A673 (cell line): ENCODE results near the gene PRKG1. TPM values are rescaled to one million over a fixed set of nuclear protein-coding genes. Genes with fewer than 3 reads are reported as not detected.

ENCODE experiments used
- BruUV-seq: library from RNA; stranded (reverse); fragments of 400-500 nt; replicated peaks from 2 replicates; lab custom pipeline; 2021; lab: Mats Ljungman, UMichigan
- CTCF ChIA-PET: fragments of 300-600 bp; sonication (Branson Sonifier 250); formaldehyde crosslinking; loops from one replicate; lab custom pipeline; 2022; ENCODE audit warnings: antibody characterized with exemption; lab: Charles Lee
- POLR2A ChIA-PET: fragments of 300-600 bp; sonication (Branson Sonifier 250); formaldehyde crosslinking; loops from one replicate; lab custom pipeline; 2022; ENCODE audit warnings: antibody characterized with exemption; ENCODE audit not compliant: low non-redundant PET; lab: Charles Lee
- DNase-seq: peaks from one replicate; pipeline ENCODE4 v3.0.0-alpha.2; 2015; ENCODE audit warnings: low spot score
- H3K27ac ChIP-seq: fragments of 200-600 bp; sonication (generic); 2 replicates; pipeline ENCODE4 v1.5.1; 2016; ENCODE audit warnings: mixed run types, low read depth, mild to moderate bottlenecking, mixed read lengths, antibody characterized with exemption, low read length; ENCODE audit not compliant: poor library complexity, severe bottlenecking
- H3K27me3 ChIP-seq: fragments of 200-600 bp; sonication (generic); replicated peaks from 2 replicates; pipeline ENCODE4 v1.6.1; 2017; ENCODE audit warnings: mixed run types, low read depth, mild to moderate bottlenecking, mixed read lengths, antibody characterized with exemption, low read length; ENCODE audit not compliant: insufficient read depth, poor library complexity
- H3K36me3 ChIP-seq: fragments of 200-600 bp; sonication (generic); 2 replicates; pipeline ENCODE4 v1.6.1; 2016; ENCODE audit warnings: mixed run types, mild to moderate bottlenecking, mixed read lengths, antibody characterized with exemption, low read length; ENCODE audit not compliant: insufficient read depth, poor library complexity, severe bottlenecking
- H3K4me1 ChIP-seq: fragments of 200-600 bp; sonication (generic); 2 replicates; pipeline ENCODE4 v1.6.1; 2017; ENCODE audit warnings: mixed run types, mild to moderate bottlenecking, mixed read lengths, antibody characterized with exemption, low read length; ENCODE audit not compliant: insufficient read depth, poor library complexity, severe bottlenecking
- H3K4me3 ChIP-seq: fragments of 200-600 bp; sonication (generic); 2 replicates; pipeline ENCODE4 v1.5.1; 2016; ENCODE audit warnings: low read depth, mixed run types, mild to moderate bottlenecking, mixed read lengths, low read length; ENCODE audit not compliant: poor library complexity, severe bottlenecking
- H3K9me3 ChIP-seq: fragments of 200-600 bp; sonication (generic); 2 replicates; pipeline ENCODE4 v1.6.1; 2016; ENCODE audit warnings: mixed run types, low read depth, mild to moderate bottlenecking, mixed read lengths, antibody characterized with exemption, low read length; ENCODE audit not compliant: poor library complexity, severe bottlenecking
- CTCF ChIP-seq: fragments of 300-800, 200-600 bp; sonication (generic); conservative IDR thresholded peaks from 2 replicates; pipeline ENCODE4 v1.5.1; 2017; ENCODE audit warnings: low read depth, mild to moderate bottlenecking, antibody characterized with exemption, low read length, moderate library complexity, mixed read lengths
- EZH2 ChIP-seq: fragments of 200-600 bp; sonication (generic); IDR thresholded peaks from 2 replicates; pipeline ENCODE4 v1.6.1; 2017; ENCODE audit warnings: borderline replicate concordance, low read depth, mild to moderate bottlenecking, mixed read lengths, antibody characterized with exemption, low read length; ENCODE audit not compliant: poor library complexity, severe bottlenecking
- intact Hi-C: fragments of 100-400 bp; cut with micrococcal nuclease; formaldehyde crosslinking; loops from one replicate; pipeline ENCODE4 v1.10.0; 2022; ENCODE audit not compliant: unreplicated experiment
- total RNA-seq: library from RNA; stranded (reverse); gene quantifications from 2 replicates; pipeline ENCODE4 v1.2.3, GENCODE V29; 2021

Gene PRKG1
- total RNA-seq, 1 experiment from 2014 or later, result 0.58 TPM

- no peaks in the 10 kb centered on the region for H3K27me3 ChIP-seq
- no peaks in the 10 kb centered on the region for H3K9me3 ChIP-seq
- no peaks in the 10 kb centered on the region for H3K36me3 ChIP-seq
- ChIA-PET CTCF (no interaction called here), POLR2A (no interaction called here)
- intact Hi-C loops, result no loop called here
- no TSS peak for BruUV-seq
- H3K4me3 ChIP-seq, result no peak overlapping the region
- DNase-seq, result no peak
- H3K4me1 ChIP-seq, result no peaks in the 10 kb centered on the region
- H3K27ac ChIP-seq, result no peak overlapping the region
- TF ChIP-seq CTCF, result no peak
- TF ChIP-seq EZH2, result no peak
Measured at GRCh38 chr10:51800725-51801424, 726.6 kb downstream of the PRKG1 start.

GRCh38 chr10:51802030-51802429 lies 727.7 kb downstream of the PRKG1 start:
- Histone ChIP-seq H3K27ac (no peak overlapping the region), H3K4me1 (no peaks in the 10 kb centered on the region), H3K27me3 (no peaks in the 10 kb centered on the region), H3K36me3 (no peaks in the 10 kb centered on the region), H3K4me3 (no peak overlapping the region), H3K9me3 (no peaks in the 10 kb centered on the region)
- TF ChIP-seq EZH2 (no peak), CTCF (no peak)
- no peak for DNase-seq
- intact Hi-C loops, result no loop called here
- no TSS peak for BruUV-seq
- ChIA-PET POLR2A (no interaction called here), CTCF (no interaction called here)

- TF ChIP-seq EZH2 (no peak), CTCF (no peak)
- H3K36me3 ChIP-seq, result no peaks in the 10 kb centered on the region
- no peaks in the 10 kb centered on the region for H3K9me3 ChIP-seq
- CTCF ChIA-PET, result interaction anchor here (0.7 kb wide), 1 partner anchor 75 kb away, joined by 5 read pairs; no protein-coding TSS in a partner anchor
- DNase-seq, result no peak
- no peak overlapping the region for H3K4me3 ChIP-seq
- H3K4me1 ChIP-seq, result no peaks in the 10 kb centered on the region
- BruUV-seq, result no TSS peak
- POLR2A ChIA-PET, result interaction anchor here (1.0 kb wide), 1 partner anchor 11 kb away, joined by 3 read pairs; no protein-coding TSS in a partner anchor
- no peak overlapping the region for H3K27ac ChIP-seq
- intact Hi-C loops, result no loop called here
- no peaks in the 10 kb centered on the region for H3K27me3 ChIP-seq
Measured at GRCh38 chr10:51804866-51805265, 730.6 kb downstream of the PRKG1 start.
